Peyer's patch (tissue), 4 donors: Measurements from ENCODE around the gene PRR33. TPM values are rescaled to one million over a fixed set of nuclear protein-coding genes. Genes with fewer than 3 reads are reported as not detected.

Experiments
- DNase-seq, 3 donors: peaks; one replicate each; pipeline ENCODE4 v3.0.0-alpha.2; 2017 to 2019
- H3K27ac ChIP-seq, 4 donors: fragments of 200-600 bp; sonication (generic); one replicate each; pipeline ENCODE4 v1.5.1; 2016 to 2019
- H3K27me3 ChIP-seq, 2 donors: fragments of 200-600 bp; sonication (generic); one replicate each; pipeline ENCODE4 v1.5.1; 2019
- H3K36me3 ChIP-seq, 3 donors: fragments of 200-600 bp; sonication (generic); one replicate each; pipeline ENCODE4 v1.5.1; 2016 to 2019
- H3K4me1 ChIP-seq, 4 donors: fragments of 200-600 bp; sonication (generic); one replicate each; pipeline ENCODE4 v1.5.1; 2016 to 2019
- H3K4me3 ChIP-seq, 4 donors: fragments of 200-600 bp; sonication (generic); 1 replicate in 3 of 4; 2 replicates in 1 of 4; pipeline ENCODE4 v1.5.1; 2016 to 2019; ENCODE audit warnings: mild to moderate bottlenecking in 1 of 4
- H3K9me3 ChIP-seq, 4 donors: fragments of 200-600 bp; sonication (generic); one replicate each; pipeline ENCODE4 v1.5.1; 2016 to 2019; ENCODE audit warnings: mild to moderate bottlenecking in 1 of 4
- POLR2A ChIP-seq, 2 donors: fragments of 450-650 bp; IDR thresholded peaks; one replicate each; pipeline ENCODE4 v1.5.1; 2017; ENCODE audit warnings: antibody characterized with exemption in 2 of 2, mild to moderate bottlenecking in 2 of 2, moderate library complexity in 2 of 2
- total RNA-seq, 4 donors: library from RNA; depleted of rRNA; stranded (reverse); fragments of >200 nt; gene quantifications; one replicate each; pipeline ENCODE4 v1.1.0, GENCODE V29; 2016
- TF ChIP-seq, protein P1 (sequence below), 6 experiments: fragments of 450-650 bp in 4 of 6; fragments of 200-600 bp in 2 of 6; sonication (generic) in 1 of 6; IDR thresholded peaks; one replicate each; pipeline ENCODE4 v1.5.1; 2017 to 2019; ENCODE audit warnings: antibody characterized with exemption in 6 of 6, mild to moderate bottlenecking in 3 of 6, moderate library complexity in 1 of 6

PRR33 gene
- total RNA-seq, 4 donors from 2014 or later = not detected

DNA sequence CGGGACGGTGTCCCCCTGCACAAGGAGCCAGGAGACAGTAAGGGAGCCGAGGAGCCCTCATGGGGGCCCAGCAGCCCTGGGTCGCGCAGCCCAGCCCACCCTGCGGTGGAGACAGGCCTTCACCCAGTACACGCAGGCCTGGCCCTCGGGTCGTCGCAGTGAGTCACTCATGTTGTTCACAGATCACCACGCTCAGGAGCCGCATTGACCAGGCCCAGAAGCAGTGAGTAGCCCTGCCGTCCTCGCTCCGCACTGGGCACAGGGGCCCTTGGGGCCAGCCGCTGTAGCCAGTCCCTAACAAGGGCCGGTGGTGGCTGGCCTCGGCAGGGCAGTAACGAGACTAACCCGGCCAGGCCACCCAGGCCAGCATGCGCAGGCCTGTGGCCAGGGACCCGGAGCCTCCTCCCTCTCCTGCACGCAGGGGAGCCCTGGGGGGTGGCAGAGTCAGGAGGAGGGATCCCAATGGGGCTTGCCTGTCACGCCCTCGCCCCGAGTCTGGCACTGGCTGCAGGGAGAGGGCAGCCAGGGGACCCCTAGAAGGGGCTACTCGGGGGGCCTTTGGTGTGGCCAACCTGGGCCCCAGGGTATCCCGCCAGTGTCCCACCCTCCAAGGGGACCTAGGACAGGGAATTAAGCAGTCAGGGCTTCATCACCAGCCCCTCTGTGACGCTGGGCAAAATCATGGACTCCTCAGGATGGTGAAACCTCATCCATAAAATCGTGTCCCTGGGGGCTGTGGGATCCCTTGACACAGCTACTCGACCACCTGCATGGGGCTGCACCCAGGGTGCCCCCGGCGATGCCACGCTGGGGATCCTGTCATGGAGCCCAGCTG is 45.3 kb upstream of the PRR33 start:
- no peaks in the 10 kb centered on the region for H3K4me1 ChIP-seq

DNA sequence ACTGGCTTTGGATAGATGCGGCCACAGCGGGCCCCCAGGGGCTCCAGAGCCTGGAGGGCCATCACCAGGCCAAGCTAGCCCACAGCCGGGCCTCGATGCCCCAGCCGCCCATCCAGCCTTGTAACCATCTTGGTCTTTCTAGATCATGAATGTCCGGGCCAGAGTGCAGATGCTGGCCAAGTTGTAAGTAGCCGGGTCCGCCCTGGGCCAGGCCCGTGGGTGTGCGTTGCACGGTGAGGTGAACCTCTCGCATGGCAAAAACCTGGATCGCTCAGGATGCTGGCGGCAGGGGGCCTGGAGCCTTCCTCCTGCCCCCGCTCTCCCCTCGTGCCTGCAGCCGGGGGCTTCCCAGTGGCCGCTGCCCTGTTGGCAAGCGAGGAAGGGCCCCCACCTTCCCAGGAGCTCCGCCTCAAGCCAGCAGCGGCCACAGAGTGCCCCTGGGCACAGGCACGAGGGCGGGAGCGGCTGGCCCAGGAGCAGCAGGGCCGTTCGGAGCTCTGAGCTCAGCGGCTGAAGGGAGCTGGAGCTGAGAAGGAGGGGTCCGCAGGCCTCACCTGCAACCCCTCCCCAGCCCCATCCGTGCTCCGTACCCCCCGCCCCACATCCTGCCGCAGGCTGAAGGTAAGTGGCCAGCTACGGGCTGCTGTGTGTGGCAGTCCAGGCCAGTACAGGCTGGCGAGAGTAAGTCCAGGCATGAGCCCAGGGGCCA is 44.5 kb upstream of the PRR33 start:
- TF ChIP-seq POLR2A (IDR thresholded peaks at IDR 0.05) = no peak
- TF ChIP-seq, protein P1, sequence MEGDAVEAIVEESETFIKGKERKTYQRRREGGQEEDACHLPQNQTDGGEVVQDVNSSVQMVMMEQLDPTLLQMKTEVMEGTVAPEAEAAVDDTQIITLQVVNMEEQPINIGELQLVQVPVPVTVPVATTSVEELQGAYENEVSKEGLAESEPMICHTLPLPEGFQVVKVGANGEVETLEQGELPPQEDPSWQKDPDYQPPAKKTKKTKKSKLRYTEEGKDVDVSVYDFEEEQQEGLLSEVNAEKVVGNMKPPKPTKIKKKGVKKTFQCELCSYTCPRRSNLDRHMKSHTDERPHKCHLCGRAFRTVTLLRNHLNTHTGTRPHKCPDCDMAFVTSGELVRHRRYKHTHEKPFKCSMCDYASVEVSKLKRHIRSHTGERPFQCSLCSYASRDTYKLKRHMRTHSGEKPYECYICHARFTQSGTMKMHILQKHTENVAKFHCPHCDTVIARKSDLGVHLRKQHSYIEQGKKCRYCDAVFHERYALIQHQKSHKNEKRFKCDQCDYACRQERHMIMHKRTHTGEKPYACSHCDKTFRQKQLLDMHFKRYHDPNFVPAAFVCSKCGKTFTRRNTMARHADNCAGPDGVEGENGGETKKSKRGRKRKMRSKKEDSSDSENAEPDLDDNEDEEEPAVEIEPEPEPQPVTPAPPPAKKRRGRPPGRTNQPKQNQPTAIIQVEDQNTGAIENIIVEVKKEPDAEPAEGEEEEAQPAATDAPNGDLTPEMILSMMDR (IDR thresholded peaks at IDR 0.05) = no peak
- Histone ChIP-seq H3K27ac (no peak overlapping the region), H3K27me3 (no peaks in the 10 kb centered on the region), H3K36me3 (no peaks in the 10 kb centered on the region), H3K9me3 (no peaks in the 10 kb centered on the region), H3K4me1 (no peaks in the 10 kb centered on the region), H3K4me3 (no peak overlapping the region)
- no peak for DNase-seq

More for the DNA sequence above, 45.3 kb upstream of the PRR33 start:
- no peak for DNase-seq
- TF ChIP-seq, protein P1 (IDR thresholded peaks at IDR 0.05) = no peak
- TF ChIP-seq POLR2A (IDR thresholded peaks at IDR 0.05) = no peak
- Histone ChIP-seq H3K36me3 (no peaks in the 10 kb centered on the region), H3K27ac (no peak overlapping the region), H3K9me3 (no peaks in the 10 kb centered on the region), H3K4me3 (no peak overlapping the region), H3K27me3 (no peaks in the 10 kb centered on the region)

DNA sequence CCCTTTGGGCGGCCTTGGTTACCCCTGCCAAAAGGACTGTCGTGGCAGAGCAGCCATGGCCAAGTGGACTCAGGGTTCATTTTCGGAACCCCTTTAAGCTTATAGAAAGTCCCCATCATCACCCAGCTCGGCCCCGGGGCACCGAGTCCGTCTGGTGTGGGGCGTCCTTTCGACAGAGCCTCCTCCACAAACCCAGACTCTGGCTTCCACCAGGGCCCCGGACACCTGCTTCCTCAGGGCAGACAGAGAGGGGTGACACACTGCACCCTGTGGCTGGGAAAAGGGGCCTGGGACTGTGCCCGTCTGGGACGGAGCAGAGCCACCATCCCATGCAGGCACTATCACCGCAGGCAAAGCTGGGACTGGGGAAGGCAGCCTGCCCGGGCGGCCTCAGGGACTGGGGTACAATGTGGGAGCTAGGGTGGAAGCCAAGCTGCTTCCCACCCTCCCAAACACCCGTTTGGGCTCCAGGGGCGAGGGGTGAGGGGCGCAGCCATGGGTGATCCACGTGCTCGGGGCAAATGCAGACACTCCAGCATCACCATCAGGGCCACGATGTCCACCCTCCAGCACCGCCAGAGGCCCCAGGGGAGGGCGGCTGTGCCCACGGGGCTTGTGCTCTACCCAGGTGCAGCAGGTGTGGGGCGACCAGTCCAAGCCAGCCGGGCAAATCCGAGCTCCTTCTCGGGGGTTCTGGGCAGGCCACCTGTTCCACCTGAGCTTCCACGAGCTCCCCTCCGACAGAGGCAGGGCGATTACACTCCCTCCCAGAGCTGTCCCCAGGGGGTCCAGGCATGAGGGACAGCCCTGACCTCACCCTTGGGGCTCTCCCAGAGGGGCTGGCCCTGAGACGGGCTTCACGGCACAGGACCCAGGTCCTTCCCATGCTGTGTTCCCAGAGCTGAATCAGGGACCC is 43.7 kb upstream of the PRR33 start:
- H3K9me3 ChIP-seq = no peaks in the 10 kb centered on the region
- H3K36me3 ChIP-seq = no peaks in the 10 kb centered on the region
- TF ChIP-seq, protein P1 (IDR thresholded peaks at IDR 0.05) = no peak
- no peak for TF ChIP-seq POLR2A (IDR thresholded peaks at IDR 0.05)
- no peak for DNase-seq
- no peaks in the 10 kb centered on the region for H3K4me1 ChIP-seq
- no peak overlapping the region for H3K27ac ChIP-seq
- H3K27me3 ChIP-seq = no peaks in the 10 kb centered on the region
- no peak overlapping the region for H3K4me3 ChIP-seq

DNA sequence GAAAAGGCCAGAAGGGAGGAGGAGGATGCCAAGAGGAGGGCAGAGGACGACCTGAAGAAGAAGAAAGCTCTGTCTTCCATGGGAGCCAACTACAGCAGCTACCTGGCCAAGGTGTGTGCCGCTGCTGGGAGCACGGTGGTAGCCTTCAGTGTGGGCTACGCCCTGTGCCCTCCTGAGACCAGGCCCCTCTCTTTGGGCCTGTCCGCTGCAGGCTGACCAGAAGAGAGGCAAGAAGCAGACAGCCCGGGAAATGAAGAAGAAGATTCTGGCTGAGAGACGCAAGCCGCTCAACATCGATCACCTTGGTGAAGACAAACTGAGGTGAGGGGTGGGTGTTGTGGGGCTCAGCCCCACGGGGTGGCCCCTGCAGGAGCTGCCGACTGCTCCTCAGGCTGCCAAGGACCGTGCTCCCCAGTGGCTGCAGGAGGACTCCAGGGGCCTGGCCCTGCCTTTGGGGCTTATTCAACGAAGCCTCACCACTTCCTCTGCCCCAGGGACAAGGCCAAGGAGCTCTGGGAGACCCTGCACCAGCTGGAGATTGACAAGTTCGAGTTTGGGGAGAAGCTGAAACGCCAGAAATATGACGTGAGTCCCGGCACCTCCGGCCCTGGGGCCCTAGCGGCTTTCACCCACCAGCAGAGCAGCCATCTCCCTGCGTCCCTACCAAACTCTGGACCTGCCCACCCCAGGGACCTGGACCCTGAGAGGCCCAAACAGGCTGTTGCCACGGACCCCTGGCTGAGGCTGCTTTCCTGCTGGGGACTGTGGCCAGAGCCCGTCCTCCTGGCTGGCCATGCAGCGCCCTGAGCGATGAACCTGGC is 42.9 kb upstream of the PRR33 start:
- no peaks in the 10 kb centered on the region for H3K9me3 ChIP-seq
- DNase-seq = no peak

More for the DNA sequence above, 42.9 kb upstream of the PRR33 start:
- no peaks in the 10 kb centered on the region for H3K27me3 ChIP-seq
- no peaks in the 10 kb centered on the region for H3K4me1 ChIP-seq
- TF ChIP-seq, protein P1 (IDR thresholded peaks at IDR 0.05) = no peak
- TF ChIP-seq POLR2A (IDR thresholded peaks at IDR 0.05) = no peak
- H3K4me3 ChIP-seq = no peak overlapping the region
- no peak overlapping the region for H3K27ac ChIP-seq
- no peaks in the 10 kb centered on the region for H3K36me3 ChIP-seq
